ENCODE results near the gene NINJ1.

NINJ1 gene

DNA sequence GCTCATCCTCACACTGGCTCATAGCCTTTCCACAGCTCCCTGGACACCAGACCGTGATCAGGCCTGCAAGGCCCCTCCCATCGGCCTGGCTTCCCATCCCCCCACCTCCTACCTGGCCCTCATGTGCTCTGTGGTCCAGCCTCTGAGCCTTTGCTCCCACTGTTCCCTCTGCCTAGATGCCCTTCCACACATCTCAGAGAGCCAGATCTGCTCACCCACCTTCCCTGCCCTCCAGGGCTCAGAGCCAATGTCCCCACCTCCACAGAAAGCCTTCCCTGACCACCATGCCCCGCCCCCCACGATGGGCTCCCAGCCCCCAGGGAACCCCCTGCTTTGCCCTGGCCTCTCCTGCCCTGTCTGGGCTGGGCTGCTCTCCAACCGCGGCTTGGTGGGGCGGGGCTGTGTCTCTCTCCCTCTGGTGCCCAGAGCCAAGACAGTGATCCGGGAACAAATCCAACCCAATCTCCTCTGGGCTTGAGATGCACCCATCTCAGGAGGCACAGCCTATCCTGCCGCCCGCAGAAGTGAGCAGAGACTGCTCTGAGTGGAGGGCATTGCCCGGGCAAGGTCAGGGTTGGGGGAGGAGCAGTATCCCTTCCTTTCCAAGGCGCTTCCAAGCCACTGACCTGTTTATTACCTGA, 1.6 kb downstream of the NINJ1 start:
- DNase-seq (ENCODE audit: low read depth), result peak; percentile 42

- no peak for DNase-seq (ENCODE audit: low read depth)
These were observed 2.3 kb downstream of the NINJ1 start for GRCh38 chr9:93131599-93132286.

DNA sequence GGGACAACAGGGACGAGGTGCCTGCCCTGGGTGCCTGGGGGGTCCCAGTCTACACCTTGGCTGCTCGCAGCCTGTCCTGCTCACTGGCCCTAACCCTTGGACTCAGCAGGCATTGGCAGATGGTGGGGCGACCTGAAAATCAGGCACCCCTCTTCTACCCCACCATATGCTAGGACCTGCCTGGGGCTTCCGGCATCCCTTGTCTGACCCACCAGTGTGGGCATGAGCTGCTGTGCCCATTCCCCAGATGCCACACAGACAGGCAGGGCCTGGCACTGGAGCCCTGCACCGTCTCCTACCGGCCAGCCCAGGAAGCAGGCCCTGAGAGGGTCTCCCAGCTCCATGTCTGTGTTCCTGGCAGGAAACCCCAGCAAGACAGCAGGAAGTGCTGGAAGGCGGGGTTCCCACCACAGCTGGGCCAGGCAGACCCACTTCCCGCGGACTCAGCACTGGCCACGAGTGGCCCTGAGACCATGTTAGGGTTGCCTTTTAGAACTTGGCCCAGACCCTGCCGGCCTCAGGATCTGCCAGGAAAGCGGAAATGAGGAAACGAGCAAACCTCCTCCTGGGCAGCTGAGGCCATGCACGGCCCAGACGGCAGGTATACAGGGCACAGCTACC, 3.1 kb downstream of the NINJ1 start:
- no peak for DNase-seq (ENCODE audit: low read depth)

DNA sequence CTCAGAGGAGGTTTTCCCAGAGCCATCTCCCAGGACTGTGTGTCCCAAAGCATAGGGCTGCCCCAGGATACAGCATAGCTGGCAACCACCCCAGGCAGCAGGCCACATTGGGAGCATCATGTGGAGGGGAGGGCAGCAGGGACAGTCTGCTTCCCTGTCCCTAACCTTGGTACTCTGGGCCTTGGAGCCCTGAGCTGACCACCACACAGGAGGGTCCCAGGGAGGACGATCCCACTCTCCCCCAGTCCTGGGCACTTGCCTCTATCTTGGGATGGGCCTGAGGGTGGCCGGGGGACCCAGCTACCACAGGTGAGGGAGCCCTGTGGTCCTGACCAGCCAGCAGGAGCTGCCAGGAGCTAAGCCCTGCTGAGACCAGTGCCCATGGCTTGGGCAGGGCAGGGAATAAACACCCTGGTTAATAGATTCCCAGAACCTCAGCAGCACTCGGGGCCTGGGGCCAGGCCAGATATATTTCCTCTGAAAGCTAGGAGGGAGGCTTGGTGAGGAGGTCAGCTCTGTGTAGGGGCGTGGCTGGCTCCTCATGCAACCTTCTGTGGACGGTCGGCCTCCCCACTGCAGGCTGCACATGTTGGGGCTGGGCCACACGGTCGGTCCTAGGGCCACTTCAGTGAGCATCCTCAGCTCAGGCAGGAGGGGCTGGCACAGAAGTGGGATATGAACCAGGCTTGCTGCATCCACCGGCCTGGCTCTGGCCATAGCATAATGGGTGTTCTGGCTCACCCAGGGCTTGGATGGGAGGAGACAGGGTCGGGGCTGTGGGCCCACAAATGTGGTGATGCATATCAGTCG, 4.2 kb downstream of the NINJ1 start:
- no peak for DNase-seq (ENCODE audit: low read depth)

- DNase-seq (ENCODE audit: low read depth), result no peak
These were observed 4.8 kb downstream of the NINJ1 start for GRCh38 chr9:93129286-93129685.

- DNase-seq (ENCODE audit: low read depth), result no peak
These were observed 5.3 kb downstream of the NINJ1 start for GRCh38 chr9:93128715-93129224.

DNA sequence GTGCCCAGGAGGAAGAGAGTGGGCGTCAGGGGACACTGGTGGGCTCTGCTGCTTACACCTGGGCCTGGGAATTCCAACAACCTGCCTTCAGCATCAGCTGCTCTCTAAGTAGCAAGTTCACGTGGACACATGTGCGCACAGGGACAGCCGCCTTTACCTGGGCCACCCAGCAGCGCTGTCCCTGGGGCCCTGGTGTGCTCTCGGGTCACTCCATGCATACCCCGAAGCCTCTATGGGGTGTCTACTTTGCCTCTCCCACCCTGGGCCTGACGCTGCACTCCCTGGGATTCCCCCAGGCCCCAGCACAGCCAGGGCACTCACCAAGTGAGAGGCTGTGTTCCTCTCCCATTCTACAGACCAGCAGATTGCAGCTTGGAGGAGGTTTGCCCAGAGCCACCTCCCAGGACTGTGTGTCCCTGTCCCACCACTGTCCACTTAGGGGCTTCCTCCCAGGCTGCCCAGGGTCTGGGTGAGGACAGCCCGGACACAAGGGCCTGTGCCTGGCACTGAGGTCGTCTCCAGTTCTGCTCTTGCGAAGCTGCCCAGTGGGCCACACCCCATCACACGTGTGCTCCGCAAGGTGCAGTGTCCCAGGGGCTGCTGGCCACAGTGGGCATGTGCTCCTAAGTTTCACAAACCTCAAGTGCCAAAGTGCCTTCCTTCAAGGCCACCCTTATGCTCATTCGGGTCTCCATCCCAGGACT, 5.9 kb downstream of the NINJ1 start:
- no peak for DNase-seq (ENCODE audit: low read depth)

- no peak for DNase-seq (ENCODE audit: low read depth)
These were observed 6.6 kb downstream of the NINJ1 start for GRCh38 chr9:93127395-93127911.

GRCh38 chr9:93126825-93127368, 7.2 kb downstream of the NINJ1 start:
- no peak for DNase-seq (ENCODE audit: low read depth)

DNA sequence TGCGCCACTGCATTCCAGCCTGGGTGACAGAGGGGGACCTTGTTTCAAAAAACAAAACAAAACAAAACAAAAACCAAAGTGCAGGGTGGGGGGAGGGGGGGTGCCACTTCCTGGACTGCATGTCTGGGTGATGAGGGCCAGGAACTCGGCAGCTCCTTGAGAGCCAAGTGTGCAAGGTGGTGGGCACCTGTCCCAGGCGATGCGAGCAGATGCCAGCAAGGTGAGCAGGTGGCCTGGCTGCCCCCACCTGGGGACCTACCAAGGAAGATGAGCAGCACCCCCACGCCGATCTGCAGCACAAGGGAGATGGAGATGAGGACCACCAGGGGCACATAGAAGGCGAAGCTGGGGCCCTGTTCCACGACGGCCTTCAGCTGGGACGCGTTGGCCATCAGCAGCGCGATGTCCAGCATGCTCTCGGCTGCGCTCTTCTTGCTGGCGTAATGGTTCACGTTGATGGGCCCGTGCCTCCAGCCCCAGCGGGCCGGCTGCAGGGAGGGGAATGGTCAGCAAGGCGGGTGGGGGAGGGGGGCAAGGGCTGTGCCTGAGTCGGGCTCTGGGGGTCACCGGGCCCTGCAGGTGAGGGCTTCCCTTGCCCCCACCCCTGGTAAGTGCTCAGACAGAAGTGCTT, 7.8 kb downstream of the NINJ1 start:
- DNase-seq (ENCODE audit: low read depth), result no peak

DNA sequence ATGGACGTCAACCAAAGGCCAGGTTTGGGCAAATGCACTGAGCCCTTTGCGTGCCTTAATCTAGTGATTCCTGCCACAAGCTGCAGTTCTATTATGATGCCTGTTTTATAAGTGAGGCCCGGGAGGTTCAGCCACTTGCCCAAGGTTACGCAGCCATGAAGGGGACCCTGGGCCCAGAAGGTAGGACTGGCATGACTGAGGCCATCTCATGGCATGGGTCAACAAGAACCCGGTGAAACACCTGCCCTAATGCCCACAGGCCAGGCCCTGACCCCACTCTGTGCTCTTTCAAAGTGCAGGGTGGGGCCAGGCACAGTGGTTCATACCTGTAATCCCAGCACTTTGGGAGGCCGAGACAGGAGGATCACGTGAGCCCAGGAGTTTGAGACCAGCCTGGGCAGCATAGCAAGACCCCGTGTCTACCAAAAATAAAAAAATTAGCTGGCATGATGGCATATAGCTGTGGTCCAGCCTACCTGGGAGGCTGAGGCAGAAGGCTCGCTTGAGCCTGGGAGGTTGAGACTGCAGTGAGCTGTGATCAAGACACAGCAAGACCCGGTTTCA, 8.6 kb downstream of the NINJ1 start:
- DNase-seq (ENCODE audit: low read depth), result no peak

DNA sequence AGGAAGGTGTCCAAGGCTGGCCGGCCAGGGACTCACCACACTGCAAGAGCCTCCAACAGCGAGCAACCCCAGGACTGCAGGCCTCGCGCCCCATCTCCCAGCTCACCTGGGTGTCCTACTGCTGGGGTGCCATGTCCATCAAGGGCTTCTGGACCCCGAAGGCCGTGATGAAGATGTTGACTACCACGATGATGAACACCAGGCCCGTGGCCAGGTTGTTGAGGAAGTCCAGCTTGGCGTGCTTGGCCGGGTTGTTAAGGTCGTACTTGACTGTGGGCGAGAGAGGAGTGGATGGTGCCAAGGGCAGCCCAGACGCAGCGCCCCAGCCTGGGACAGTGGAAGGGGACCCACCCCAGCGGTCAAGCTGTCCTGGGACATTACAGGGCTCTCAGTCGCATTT, 9.3 kb downstream of the NINJ1 start:
- no peak for DNase-seq (ENCODE audit: low read depth)

- no peak for DNase-seq (ENCODE audit: low read depth)
These were observed 10.3 kb downstream of the NINJ1 start for GRCh38 chr9:93123561-93124283.

DNA sequence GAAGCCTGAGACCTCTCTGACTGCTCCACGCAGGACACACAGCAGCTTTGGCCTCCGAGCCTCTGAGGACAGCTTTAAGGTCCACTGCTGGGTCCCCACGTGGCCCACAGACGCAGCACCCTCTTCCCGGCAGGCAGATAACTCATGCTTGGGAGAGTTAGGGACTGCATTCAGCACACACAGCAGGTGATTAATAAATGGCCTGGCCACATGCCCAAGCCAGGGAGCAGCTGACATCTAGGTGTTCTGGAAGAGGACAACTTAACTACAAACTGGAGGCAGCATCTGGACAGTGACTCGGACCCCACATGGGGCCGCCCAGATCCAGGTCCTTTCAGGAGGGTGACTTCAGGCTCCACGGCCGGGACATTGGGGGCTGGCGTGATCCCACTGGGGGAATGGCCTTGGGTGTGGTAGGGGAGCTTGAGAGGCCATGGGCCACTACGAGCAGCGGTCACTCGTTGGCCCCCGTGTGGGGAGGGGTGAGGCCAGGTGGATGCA, 11.3 kb downstream of the NINJ1 start:
- no peak for DNase-seq (ENCODE audit: low read depth)

DNA sequence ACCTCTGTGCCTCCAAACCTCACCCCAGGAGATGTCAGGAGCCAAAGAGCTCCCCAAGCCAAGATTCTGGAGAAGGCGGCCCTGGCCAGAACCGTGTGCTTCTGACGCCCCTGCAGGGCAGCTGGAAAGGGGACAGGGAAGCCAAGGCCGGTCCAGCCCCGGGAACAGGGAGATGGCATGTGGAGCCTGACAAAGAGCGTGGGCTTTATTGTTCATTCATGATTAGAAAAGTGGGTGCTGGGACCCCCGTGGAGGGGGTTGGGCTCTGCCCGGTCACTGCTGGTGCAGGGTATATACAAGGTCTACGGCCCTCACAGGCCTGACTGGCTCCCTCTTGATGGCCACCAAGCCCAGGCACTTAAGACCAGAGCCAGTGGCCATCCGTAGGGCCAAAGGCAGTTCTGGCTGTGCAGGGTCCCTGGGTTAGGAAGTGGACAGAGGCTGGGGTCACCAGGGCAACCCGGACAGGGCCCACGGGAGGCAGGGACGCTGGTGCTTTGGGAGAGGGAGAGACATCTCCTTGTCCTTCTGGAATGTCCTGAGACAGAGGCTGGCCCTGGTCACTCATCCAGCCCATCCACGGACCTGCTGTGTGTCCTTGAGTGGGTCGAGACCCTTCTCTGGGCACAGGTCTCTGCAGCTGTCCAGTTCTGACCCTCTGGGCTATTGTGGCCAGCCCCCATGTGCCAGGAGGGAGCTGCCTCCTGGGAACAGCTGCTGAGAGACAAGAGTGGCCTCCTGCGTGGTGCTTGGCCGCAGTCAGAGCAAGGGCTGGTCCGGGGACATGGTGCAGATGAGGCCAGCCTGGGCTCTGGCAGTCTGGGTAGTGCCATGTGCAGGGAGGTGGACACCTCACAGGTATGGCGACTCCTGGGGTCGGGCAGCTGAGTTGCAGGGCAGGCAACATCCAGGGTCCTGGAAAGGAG, 12.5 kb downstream of the NINJ1 start:
- DNase-seq (ENCODE audit: low read depth), result no peak

DNA sequence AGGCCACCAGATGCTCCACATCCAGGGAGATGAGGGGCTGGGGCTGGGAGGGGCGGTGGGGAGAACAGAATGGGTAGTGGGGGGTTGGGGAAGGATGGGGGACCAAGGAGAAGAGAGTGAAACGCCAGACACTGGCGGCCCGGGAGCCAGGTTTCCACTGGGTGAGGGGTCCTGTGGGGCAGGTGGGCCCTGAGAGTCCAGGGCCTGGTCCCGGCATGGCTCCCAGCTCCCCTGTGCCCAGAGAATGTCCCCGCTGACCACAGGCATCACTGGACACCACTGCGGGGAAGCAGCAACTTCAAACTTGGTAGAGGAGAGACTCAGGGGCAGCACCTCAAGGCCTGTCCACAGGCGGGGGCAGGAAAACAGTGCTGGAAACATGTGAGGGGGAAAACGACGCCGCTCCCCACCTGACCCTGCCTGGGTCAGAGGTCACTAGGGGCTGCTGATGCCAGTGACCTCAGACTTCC, 13.2 kb downstream of the NINJ1 start:
- DNase-seq (ENCODE audit: low read depth), result no peak

GRCh38 chr9:93119953-93120845, 13.9 kb downstream of the NINJ1 start:
- peak; percentile 90 for DNase-seq (ENCODE audit: low read depth)

DNA sequence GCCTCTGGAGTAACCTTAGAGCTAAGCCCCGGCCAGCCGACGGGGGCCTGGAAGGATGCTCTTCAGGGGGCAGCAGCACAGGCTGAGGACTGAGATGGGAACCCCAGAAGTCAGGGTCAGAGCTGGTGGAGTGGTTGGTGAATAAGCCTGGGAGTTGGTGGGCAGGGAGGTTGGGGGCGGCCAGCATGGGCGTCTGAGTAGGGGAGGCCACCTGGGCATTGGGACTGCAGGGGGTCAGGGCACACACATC, 14.4 kb downstream of the NINJ1 start:
- no peak for DNase-seq (ENCODE audit: low read depth)
